Activated T-helper 9 cell treated with anti-CD3 and anti-CD28 coated beads, Interleukin-2, amount 50 U/mL, for 16 hours (primary cell): ENCODE results near the gene EFCAB13.
"Not testable (repeated sequence)": the region's sequence is repeated elsewhere in the genome, so short reads cannot be mapped to it uniquely, and the experiment has no call there.

Source experiments
- DNase-seq: peaks from one replicate; pipeline ENCODE4 v3.0.0-alpha.2; 2020; ENCODE audit warnings: low read depth

The EFCAB13 gene

DNA sequence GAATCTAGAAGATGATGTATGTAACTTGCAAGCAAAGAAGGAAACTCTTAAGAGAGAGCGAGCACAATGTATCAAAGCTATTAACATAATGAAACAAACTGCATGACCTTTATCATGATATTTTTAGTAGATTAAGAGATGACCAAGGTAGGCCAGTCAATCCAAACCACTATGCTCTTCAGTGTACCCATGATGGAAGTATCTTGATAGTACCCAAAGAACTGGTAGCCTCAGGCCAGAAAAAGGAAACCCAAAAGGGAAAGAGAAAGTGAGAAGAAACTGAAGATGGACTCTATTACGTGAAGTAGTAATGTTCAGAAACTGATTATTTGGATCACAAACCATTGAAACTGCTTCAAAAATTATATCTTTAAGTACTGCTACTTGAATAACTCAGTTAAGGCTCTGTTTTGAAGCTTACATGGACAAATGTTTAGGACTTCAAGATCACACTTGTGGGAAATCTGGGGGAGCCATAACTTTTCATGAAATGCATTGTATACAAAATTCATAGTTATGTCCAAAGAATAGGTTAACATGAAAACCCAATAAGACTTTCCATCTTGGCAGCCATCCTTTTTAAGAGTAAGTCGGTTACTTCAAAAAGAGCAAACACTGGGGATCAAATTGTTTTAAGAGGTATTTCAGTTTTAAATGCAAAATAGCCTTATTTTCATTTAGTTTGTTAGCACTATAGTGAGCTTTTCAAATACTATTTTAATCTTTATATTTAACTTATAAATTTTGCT, 102.3 kb downstream of the EFCAB13 start:
- DNase-seq, result not testable (repeated sequence)

DNA sequence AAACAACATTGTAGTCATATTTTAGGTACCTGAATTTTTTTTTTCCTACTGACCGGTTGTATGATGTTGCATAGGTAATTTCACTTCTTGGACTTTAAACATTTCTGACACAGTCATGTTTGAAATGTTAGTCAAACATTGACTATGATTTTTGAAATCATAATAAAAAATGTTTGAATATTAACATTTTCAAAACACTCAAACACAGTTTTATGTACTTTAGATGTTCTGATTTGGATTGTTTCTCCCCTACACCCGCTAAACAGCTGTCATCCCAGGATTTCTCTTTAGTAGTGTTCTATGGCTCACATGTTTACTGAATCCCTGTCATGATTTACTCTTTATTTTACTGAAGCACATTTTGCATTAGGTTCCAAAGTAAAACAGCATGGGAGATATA, 104.2 kb downstream of the EFCAB13 start:
- no peak for DNase-seq

DNA sequence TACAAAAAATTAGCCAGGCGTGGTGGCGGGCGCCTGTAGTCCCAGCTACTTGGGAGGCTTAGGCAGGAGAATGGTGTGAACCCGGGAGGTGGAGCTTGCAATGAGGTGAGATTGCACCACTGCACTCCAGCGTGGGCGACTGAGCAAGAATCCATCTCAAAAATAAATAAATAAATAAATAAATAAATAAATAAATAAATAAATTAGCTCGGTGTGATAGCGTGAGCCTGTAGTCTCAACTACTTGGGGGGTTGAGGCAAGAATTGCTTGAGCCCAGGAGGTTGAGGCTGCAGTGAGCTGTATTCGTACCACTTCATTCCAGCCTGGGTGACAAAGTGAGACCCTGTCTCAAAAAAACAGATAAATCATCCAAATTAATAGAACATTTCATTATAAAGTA, 108.5 kb downstream of the EFCAB13 start:
- DNase-seq, result not testable (repeated sequence)

DNA sequence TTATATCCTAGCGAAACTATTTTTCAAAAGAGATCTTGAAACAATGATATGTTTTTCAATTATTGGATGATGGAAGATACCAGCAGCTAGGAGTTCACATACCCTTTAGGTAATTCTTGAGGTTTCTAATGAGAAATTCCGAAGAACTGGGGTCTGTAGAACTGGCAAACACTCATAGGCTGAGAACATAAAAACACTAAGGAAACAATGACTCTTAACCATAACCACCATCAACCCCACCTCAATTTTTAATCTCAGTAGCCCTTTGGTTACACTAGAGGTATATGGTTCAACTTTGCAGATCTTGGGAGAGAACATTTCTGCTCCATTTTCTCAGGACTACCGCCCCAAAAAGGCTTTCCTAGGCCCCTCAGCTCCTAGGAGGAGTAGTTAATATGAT, 141.4 kb downstream of the EFCAB13 start:
- DNase-seq, result no peak

DNA sequence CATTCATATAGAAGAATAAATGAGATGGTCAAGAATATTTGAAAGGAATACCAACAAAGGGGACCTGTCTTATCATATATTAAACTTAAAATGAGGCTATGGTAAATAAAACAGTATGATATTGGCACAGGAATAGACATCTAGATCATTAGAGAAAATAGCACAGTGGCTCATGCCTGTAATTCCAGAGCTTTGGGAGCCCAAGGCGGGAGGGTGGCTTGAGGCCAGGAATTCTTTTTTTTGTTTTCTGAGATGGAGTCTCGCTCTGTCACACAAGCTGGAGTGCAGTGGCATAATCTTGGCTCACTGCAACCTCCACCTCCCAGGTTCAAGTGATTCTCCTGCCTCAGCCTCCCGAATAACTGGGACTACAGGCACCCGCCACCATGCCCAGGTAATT, 143.2 kb downstream of the EFCAB13 start:
- DNase-seq, result not testable (repeated sequence)

DNA sequence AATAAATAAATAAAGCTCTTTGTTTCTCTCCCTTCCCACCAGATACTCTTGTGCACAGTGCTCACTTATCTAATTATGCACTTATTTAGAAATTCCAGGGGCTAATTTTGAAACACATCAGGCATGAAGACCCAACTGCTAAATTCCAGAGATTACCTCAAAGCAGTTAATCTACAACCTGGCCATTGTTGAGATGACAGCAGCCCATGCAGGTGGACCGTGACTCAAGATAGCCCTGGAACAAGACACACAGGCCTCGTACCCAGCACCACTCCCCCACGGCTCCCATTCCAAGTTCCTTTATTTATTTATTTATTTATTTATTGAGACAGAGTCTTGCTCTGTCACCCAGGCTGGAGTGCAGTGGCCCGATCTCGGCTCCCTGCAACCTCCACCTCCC, 147.1 kb downstream of the EFCAB13 start:
- no peak for DNase-seq

DNA sequence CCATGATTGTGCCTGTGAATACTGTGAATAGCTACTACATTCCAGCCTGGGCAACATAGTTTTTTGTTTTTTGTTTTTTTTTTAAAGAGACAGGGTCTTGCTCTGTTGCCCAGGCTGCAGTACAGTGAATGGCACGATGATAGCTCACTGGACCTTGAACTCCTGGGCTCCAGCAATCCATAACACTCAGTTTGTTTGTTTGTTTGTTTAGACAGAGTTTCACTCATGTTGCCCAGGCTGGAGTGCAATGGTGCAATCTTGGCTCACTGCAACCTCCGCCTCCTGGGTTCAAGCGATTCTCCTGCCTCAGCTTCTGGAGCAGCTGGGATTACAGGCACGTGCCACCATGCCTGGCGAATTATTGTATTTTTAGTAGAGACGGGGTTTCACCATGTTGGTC, 148.3 kb downstream of the EFCAB13 start:
- not testable (repeated sequence) for DNase-seq
